WERI-Rb-1 (cell line): Measurements from ENCODE around the gene NUP160.
"Not testable (repeated sequence)": the region's sequence is repeated elsewhere in the genome, so short reads cannot be mapped to it uniquely, and the experiment has no call there.

Experiments used
- DNase-seq: peaks from one replicate; pipeline ENCODE4 v3.0.0-alpha.2; 2020
- H3K27ac ChIP-seq: fragments of 250-450 bp; sonication (Bioruptor Pico); 2 replicates; pipeline ENCODE4 v1.5.1; 2020; ENCODE audit warnings: mild to moderate bottlenecking, moderate library complexity
- H3K27me3 ChIP-seq: fragments of 250-450 bp; sonication (Bioruptor Pico); 2 replicates; pipeline ENCODE4 v1.5.1; 2021; ENCODE audit warnings: mild to moderate bottlenecking, low read depth, moderate library complexity; ENCODE audit not compliant: insufficient read depth, severe bottlenecking
- H3K36me3 ChIP-seq: fragments of 250-450 bp; sonication (Bioruptor Pico); 2 replicates; pipeline ENCODE4 v1.5.1; 2020; ENCODE audit warnings: mild to moderate bottlenecking, moderate library complexity
- H3K4me3 ChIP-seq: 2 replicates; pipeline ENCODE4 v1.5.1; 2011; ENCODE audit warnings: low read depth, mild to moderate bottlenecking, control low read depth, low read length
- H3K9me3 ChIP-seq: fragments of 250-450 bp; sonication (Bioruptor Pico); 2 replicates; pipeline ENCODE4 v1.5.1; 2021; ENCODE audit warnings: mild to moderate bottlenecking, moderate library complexity; ENCODE audit not compliant: severe bottlenecking
- TF ChIP-seq, protein P1 (sequence below): IDR thresholded peaks from 2 replicates; pipeline ENCODE4 v1.5.1; 2011; ENCODE audit warnings: low read depth, mild to moderate bottlenecking, control low read depth, inconsistent platforms, low read length

NUP160 gene

DNA sequence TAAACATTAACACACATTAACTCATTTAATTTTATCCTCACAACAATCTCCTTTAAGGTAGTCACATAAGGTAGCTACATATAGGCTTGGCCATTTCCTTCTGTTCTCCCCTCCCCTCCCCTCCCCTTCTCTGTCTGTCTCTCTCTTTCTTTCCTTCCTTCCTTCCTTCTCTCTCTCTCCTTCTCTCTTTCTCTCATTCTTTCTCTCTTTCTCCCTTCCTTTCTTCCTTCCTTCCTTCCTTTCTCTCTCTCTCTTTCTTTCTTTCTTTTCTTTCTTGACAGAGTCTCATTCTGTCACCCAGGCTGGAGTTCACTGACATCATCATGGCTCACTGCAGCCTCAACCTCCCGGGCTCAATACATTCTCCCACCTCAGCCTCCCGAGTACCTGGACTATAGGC, 22.3 kb upstream of the NUP160 start:
- H3K36me3 ChIP-seq, result no peaks in the 10 kb centered on the region
- H3K27ac ChIP-seq, result no peak overlapping the region
- H3K27me3 ChIP-seq, result no peaks in the 10 kb centered on the region
- no peak overlapping the region for H3K4me3 ChIP-seq
- H3K9me3 ChIP-seq, result peaks cover 8% of the 10 kb centered on the region
- no peak for DNase-seq
- TF ChIP-seq, protein P1, sequence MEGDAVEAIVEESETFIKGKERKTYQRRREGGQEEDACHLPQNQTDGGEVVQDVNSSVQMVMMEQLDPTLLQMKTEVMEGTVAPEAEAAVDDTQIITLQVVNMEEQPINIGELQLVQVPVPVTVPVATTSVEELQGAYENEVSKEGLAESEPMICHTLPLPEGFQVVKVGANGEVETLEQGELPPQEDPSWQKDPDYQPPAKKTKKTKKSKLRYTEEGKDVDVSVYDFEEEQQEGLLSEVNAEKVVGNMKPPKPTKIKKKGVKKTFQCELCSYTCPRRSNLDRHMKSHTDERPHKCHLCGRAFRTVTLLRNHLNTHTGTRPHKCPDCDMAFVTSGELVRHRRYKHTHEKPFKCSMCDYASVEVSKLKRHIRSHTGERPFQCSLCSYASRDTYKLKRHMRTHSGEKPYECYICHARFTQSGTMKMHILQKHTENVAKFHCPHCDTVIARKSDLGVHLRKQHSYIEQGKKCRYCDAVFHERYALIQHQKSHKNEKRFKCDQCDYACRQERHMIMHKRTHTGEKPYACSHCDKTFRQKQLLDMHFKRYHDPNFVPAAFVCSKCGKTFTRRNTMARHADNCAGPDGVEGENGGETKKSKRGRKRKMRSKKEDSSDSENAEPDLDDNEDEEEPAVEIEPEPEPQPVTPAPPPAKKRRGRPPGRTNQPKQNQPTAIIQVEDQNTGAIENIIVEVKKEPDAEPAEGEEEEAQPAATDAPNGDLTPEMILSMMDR, result no peak

DNA sequence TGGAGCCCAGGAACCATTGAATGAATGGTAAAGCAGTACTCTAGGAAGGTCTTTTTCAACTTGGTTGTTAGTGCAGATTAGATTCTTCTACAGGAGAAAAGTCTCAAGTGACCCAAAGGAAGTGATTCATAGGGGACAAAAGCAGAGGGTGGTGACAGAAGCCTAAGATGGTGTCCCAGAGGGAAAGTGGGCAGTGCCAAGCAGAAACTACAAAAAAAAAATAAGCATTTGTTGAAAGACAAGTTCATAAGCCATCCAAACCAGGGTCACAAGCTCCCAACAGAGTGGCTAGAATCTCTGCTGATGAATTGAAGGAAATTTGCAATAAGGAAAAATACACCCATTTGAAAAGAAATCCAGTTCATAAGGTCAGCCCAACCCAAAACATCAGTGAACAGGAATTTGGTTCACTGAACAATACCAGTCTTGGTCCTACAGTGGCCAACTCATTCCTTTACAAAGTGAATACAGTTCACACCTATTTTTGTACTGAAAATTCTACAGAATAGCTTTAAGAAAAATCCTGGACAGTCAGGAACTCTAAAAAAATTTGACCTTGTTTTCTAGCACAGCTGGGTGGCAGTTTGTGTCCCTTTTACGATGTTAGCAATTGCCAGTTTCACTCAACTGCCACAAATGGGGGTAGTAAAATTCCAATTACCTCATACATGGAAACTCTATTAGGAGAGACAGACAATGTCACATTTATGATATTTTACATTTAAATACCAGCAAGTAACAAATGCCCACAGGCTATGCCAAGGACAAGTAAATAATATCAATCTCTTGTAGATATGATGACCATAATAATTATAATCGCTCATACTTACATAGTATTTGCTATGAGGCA, 21.6 kb upstream of the NUP160 start:
- TF ChIP-seq, protein P1, result no peak
- Histone ChIP-seq H3K4me3 (no peak overlapping the region), H3K27ac (no peak overlapping the region), H3K9me3 (peaks cover 2% of the 10 kb centered on the region), H3K36me3 (no peaks in the 10 kb centered on the region), H3K27me3 (no peaks in the 10 kb centered on the region)
- no peak for DNase-seq

DNA sequence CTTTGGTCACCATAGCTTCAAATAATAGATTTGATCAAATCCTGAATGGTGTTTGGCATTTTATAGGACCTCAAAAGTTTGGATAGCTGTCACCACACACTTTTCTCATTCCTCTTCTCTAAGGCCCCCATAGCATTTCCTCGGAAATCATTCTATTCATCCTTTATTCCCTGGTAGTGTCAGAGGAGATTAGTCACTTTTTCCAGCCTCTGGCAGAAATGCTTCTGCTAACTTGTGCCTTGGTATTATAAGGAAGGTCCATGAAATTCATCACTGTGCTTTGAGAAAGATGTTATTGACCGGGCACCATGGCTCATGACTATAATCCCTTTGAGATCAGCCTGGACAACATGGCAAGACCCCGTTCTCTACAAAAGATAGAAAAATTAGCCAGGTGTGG, 19.7 kb upstream of the NUP160 start:
- TF ChIP-seq, protein P1, result no peak
- Histone ChIP-seq H3K27me3 (no peaks in the 10 kb centered on the region), H3K36me3 (no peaks in the 10 kb centered on the region), H3K9me3 (no peaks in the 10 kb centered on the region), H3K4me3 (no peak overlapping the region), H3K27ac (no peak overlapping the region)
- no peak for DNase-seq

DNA sequence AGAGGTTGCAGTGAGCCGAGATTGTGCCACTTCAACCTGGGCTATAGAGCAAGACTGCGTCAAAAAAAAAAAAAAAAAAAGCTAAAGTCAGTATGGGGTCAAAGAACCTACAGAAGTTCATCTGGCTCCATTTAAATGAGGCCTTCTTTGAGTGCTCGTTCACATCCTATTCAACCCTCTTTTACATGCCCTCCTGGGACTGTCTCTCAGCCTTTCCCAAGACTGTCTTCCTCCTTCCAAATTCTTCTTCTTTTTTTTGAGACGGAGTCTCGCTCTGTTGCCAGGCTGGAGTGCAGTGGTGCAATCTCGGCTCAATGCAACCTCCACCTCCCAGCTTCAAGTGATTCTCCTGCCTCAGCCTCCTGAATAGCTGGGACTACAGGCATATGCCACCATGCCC, 18.7 kb upstream of the NUP160 start:
- DNase-seq, H3K27me3 ChIP-seq, H3K9me3 ChIP-seq, H3K36me3 ChIP-seq, H3K4me3 ChIP-seq, H3K27ac ChIP-seq: not testable (repeated sequence)

DNA sequence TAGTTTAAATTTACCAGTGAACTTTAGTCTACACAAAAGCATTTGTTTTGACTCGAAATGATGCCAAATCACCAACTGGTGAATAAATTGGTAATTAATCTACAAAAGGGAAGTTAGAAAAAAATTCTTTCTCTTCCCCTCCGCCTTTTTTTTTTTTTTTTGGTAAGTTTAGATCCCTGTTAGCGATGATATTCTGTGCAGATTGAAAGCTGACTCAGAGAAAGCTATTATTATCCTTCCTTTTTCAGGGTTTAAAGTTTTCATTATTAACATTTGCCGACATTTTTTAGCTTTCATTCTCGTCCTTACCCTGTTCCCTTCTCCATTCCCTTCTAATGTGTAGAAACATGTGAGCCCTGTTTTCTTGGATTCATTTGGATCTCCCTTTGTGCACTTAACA, 16.8 kb upstream of the NUP160 start:
- Histone ChIP-seq H3K36me3 (no peaks in the 10 kb centered on the region), H3K27me3 (no peaks in the 10 kb centered on the region), H3K9me3 (no peaks in the 10 kb centered on the region), H3K4me3 (no peak overlapping the region), H3K27ac (no peak overlapping the region)
- no peak for DNase-seq
- TF ChIP-seq, protein P1, result no peak

DNA sequence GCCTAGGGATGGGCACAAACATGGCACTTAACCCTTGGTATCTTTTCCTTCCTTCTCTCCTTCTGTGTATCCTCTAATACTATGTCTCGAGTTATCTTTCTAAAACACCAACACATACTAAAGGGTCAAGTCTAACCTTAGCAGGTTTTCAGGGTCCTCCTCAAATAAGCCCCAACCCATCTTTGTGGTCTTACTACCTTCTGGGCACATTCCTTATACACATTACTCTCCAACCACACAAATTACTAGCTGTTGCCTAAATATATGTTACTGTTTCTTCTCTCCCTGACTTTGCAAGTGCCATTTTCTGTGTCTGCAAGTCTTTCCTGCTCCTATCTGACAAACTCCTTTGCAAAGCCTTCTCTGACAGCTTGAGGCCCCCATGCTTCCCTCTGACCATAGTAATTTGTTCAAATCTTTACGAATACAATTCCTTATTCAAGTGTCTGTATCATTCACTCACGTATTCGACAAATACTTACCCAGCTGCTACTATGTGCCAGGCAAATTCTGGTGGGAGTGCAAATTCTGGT, 15.8 kb upstream of the NUP160 start:
- H3K27ac ChIP-seq, result no peak overlapping the region
- TF ChIP-seq, protein P1, result no peak
- no peak for DNase-seq
- no peak overlapping the region for H3K4me3 ChIP-seq
- H3K27me3 ChIP-seq, result no peaks in the 10 kb centered on the region
- H3K9me3 ChIP-seq, result no peaks in the 10 kb centered on the region
- H3K36me3 ChIP-seq, result no peaks in the 10 kb centered on the region
